BJ (cell line): Measurements from ENCODE around the gene NARF. TPM values are rescaled to one million over a fixed set of nuclear protein-coding genes. Genes with fewer than 3 reads are reported as not detected.

Experiments used
- CTCF ChIA-PET: fragments of 350-600 bp; formaldehyde crosslinking; extraction: SDS; loops from one replicate; lab custom pipeline; 2021; ENCODE audit warnings: antibody characterized with exemption, inconsistent platforms; lab: Yijun Ruan, JAX
- POLR2A ChIA-PET: fragments of 300-600 bp; sonication (Branson Sonifier 250); formaldehyde crosslinking; extraction: SDS; loops from one replicate; lab custom pipeline; 2021; ENCODE audit warnings: antibody characterized with exemption; lab: Charles Lee
- DNase-seq: peaks from one replicate; pipeline ENCODE4 v3.0.0-alpha.2; 2011; ENCODE audit warnings: low read depth
- H3K27me3 ChIP-seq: 2 replicates; pipeline ENCODE4 v1.6.0; 2011; ENCODE audit warnings: low read length; ENCODE audit not compliant: control insufficient read depth, insufficient read depth
- H3K36me3 ChIP-seq: 2 replicates; pipeline ENCODE4 v1.5.1; 2011; ENCODE audit warnings: low read length; ENCODE audit not compliant: control insufficient read depth, insufficient read depth
- H3K4me3 ChIP-seq: 2 replicates; pipeline ENCODE4 v1.5.1; 2011; ENCODE audit warnings: low read depth, mild to moderate bottlenecking, control low read depth, low read length
- polyA plus RNA-seq: library from polyadenylated mRNA; depleted of rRNA; stranded (reverse); fragments of >200 nt; gene quantifications from 2 replicates; pipeline ENCODE4 v1.2.3, GENCODE V29; 2011
- TF ChIP-seq, protein P1 (sequence below): IDR thresholded peaks from 2 replicates; pipeline ENCODE4 v1.5.1; 2011; ENCODE audit warnings: low read depth, mild to moderate bottlenecking, control low read depth, inconsistent platforms, low read length, moderate library complexity; ENCODE audit not compliant: insufficient read depth

NARF gene
- polyA plus RNA-seq, 1 experiment, result 68.5 TPM

DNA sequence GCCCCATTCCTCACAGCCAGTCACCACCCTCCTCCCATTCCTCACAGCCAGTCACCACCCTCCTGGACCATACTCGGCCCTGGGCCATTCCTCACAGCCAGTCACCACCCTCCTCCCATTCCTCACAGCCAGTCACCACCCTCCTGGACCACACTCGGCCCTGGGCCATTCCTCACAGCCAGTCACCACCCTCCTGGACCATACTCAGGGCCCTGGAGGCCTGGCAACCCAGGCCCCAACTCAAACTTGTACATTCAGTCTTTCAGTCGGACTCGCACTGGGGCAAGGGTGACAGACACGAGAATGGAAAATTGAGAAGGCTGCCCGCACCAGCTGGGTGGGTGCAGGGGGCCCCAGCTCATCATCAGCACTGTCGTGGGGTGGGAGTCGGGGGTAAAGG lies 30.6 kb downstream of the NARF start:
- Histone ChIP-seq H3K36me3 (peaks cover 17% of the 10 kb centered on the region), H3K27me3 (no peaks in the 10 kb centered on the region), H3K4me3 (no peak overlapping the region)
- no peak for DNase-seq
- TF ChIP-seq, protein P1, sequence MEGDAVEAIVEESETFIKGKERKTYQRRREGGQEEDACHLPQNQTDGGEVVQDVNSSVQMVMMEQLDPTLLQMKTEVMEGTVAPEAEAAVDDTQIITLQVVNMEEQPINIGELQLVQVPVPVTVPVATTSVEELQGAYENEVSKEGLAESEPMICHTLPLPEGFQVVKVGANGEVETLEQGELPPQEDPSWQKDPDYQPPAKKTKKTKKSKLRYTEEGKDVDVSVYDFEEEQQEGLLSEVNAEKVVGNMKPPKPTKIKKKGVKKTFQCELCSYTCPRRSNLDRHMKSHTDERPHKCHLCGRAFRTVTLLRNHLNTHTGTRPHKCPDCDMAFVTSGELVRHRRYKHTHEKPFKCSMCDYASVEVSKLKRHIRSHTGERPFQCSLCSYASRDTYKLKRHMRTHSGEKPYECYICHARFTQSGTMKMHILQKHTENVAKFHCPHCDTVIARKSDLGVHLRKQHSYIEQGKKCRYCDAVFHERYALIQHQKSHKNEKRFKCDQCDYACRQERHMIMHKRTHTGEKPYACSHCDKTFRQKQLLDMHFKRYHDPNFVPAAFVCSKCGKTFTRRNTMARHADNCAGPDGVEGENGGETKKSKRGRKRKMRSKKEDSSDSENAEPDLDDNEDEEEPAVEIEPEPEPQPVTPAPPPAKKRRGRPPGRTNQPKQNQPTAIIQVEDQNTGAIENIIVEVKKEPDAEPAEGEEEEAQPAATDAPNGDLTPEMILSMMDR, result no peak
- CTCF ChIA-PET, result no interaction called here
- POLR2A ChIA-PET, result no interaction called here

- POLR2A ChIA-PET, result no interaction called here
- TF ChIP-seq, protein P1, result no peak
- no peak overlapping the region for H3K4me3 ChIP-seq
Observed at GRCh38 chr17:82489851-82490511, 31.4 kb downstream of the NARF start.

GRCh38 chr17:82490512-82491195 lies 32.1 kb downstream of the NARF start:
- ChIA-PET CTCF (no interaction called here), POLR2A (no interaction called here)
- TF ChIP-seq, protein P1, result no peak
- no peak overlapping the region for H3K4me3 ChIP-seq
- peaks cover 12% of the 10 kb centered on the region for H3K36me3 ChIP-seq
- H3K27me3 ChIP-seq, result no peaks in the 10 kb centered on the region
- DNase-seq, result no peak

More at GRCh38 chr17:82489851-82490511, 31.4 kb downstream of the NARF start:
- H3K36me3 ChIP-seq, result peaks cover 16% of the 10 kb centered on the region
- no peaks in the 10 kb centered on the region for H3K27me3 ChIP-seq
- no peak for DNase-seq
- CTCF ChIA-PET, result no interaction called here

DNA sequence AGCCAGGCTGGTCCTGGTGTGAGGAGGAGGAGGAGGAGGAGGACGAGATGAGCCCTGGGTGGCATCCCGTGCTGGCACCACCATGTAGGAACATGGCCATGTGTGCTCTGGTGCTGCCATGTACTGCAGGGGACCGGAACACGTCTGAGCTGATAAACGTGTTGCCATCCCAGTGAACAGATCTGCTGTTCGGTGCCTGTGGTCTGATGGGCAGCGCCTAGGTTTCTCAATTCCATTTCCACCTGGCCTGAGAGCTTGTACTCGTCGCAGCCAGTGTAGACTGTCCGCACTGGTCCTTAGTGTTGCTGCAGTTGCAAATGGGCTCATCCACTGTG lies 32.6 kb downstream of the NARF start:
- H3K4me3 ChIP-seq, result no peak overlapping the region
- CTCF ChIA-PET, result interaction anchor here (0.6 kb wide), 1 partner anchor 284 kb away, joined by 4 read pairs; no protein-coding TSS in a partner anchor
- TF ChIP-seq, protein P1, result no peak
- no peak for DNase-seq
- POLR2A ChIA-PET, result no interaction called here
- H3K36me3 ChIP-seq, result peaks cover 7% of the 10 kb centered on the region
- H3K27me3 ChIP-seq, result no peaks in the 10 kb centered on the region

GRCh38 chr17:82491533-82491932 lies 33.0 kb downstream of the NARF start:
- Histone ChIP-seq H3K27me3 (no peaks in the 10 kb centered on the region), H3K36me3 (peaks cover 4% of the 10 kb centered on the region; the same call in 1 of the 2 replicates), H3K4me3 (no peak overlapping the region)
- POLR2A ChIA-PET, result no interaction called here
- CTCF ChIA-PET, result interaction anchor here (0.6 kb wide), 1 partner anchor 284 kb away, joined by 4 read pairs; no protein-coding TSS in a partner anchor
- TF ChIP-seq, protein P1, result no peak
- DNase-seq, result no peak
